HG02588 (cell line): ENCODE measurements around the gene GNGT1.
A peak's percentile ranks its signal among the peaks of the same experiment; 100 is the strongest.
"Not testable (repeated sequence)": the region's sequence is repeated elsewhere in the genome, so short reads cannot be mapped to it uniquely, and the experiment has no call there.

ENCODE experiments used
- ATAC-seq: cut with Tn5 transposase; IDR thresholded peaks from one replicate; pipeline ENCODE4 v1.9.1; 2021; ENCODE audit warnings: mild to moderate bottlenecking, moderate library complexity; ENCODE audit not compliant: unreplicated experiment

GNGT1 gene

DNA sequence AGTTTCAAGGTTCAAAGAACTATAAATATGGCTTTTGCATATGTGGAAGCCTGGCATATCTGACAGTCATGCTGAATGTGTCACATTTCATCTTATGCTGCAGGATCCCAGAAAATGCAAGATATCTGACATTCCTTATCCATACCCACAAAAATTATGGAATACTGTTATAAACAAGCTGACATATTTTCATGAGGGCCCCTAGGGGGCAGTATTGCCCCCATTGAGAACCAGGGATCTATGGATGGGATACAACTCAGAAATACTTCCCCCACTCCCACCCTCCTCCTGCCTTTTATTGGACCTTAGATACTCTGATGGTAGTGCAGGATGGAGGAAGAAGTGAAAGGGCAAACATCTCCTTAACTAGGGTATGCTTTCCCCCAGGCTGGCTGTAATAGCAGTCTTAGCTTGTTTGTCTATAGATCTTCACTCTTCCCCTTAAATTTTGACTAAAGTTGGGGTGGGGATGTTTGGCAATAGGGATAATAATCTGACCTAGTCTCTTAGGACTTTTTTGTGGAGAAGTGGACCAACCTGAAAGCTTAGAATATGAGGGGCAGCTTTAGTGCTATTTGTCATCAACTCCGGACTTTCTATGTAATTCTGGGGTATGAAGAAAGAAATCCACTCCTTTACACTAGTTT, 3.5 kb upstream of the GNGT1 start:
- peak; percentile 55 for ATAC-seq

- ATAC-seq = no peak
Measured at GRCh38 chr7:93910076-93910994, 4.0 kb downstream of the GNGT1 start.

- not testable (repeated sequence) for ATAC-seq
Measured at GRCh38 chr7:93911242-93911641, 4.9 kb downstream of the GNGT1 start.

DNA sequence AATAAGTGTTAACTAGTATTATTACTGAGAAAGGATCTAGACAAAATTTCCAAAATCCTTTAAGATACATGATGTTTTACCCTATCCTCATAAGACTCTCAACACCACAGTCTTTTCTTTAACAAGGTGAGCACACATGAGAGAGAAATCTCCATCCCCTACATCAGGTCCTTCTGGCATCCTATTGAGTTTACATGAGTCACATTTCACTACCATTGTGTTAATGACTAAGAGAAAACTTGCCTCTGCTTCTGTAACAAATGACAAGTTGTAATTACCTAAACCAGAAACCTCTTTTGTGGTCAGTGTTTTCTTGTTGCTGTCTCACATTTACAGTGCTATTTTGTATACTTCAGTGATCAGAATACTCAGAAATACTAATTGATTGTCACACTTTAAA, 5.3 kb downstream of the GNGT1 start:
- ATAC-seq = not testable (repeated sequence)

GRCh38 chr7:93913197-93913596, 6.8 kb downstream of the GNGT1 start:
- no peak for ATAC-seq

DNA sequence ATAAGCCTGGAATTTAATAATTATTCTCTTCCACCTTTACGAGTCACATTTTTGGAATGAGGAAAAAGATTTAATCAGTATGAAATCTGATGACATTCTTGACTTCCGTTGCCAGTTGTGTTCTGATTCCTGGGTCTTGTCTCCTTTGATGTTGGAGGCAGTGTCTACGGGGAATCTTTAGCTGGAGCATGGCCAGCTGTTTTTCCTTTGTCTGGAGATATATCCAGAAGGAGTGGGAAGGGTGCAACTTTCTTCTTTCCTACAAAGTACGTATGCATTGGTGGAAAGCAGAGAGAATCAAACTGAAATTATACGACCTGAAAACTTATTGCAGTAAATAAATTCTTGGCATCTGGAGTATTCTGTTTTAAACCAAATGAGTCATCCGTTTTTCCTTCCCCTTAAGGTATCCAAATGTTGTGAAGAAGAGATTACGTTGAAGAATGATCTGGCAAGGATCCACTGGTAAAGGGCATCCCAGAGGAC, 8.3 kb downstream of the GNGT1 start:
- no peak for ATAC-seq

- ATAC-seq = not testable (repeated sequence)
Measured at GRCh38 chr7:93915206-93915842, 9.0 kb downstream of the GNGT1 start.

DNA sequence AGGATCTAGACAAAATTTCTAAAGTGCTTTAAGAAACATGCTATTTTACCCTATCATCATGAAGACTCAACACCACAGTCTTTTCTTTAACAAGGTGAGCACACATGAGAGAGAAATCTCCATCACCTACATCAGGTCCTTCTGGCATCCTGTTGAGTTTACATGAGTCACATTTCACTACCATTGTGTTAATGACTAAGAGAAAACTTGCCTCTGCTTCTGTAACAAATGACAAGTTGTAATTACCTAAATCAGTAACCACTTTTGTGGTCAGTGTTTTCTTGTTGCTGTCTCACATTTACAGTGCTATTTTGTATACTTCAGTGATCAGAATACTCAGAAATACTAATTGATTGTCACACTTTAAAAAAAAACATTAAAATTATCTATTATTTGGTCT, 9.5 kb downstream of the GNGT1 start:
- not testable (repeated sequence) for ATAC-seq

DNA sequence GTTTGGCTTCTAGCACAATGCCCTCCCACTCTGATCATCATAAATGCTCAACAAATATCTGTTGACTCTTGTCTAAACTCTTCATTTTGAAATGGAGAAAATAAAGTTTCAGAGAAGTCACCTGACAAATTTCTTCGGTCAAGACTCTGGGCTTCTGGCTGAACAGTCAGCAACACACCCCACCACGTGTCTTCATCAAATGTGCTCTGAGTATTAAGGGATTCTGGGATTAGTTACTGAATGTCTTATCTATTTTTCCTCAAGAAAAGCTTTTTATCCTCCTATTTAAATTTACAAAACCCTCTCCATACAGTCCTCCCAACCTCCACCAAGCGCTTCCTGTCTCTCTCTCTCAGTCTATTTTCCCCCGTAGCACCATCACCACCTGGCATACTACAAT, 9.9 kb downstream of the GNGT1 start:
- ATAC-seq = not testable (repeated sequence)

DNA sequence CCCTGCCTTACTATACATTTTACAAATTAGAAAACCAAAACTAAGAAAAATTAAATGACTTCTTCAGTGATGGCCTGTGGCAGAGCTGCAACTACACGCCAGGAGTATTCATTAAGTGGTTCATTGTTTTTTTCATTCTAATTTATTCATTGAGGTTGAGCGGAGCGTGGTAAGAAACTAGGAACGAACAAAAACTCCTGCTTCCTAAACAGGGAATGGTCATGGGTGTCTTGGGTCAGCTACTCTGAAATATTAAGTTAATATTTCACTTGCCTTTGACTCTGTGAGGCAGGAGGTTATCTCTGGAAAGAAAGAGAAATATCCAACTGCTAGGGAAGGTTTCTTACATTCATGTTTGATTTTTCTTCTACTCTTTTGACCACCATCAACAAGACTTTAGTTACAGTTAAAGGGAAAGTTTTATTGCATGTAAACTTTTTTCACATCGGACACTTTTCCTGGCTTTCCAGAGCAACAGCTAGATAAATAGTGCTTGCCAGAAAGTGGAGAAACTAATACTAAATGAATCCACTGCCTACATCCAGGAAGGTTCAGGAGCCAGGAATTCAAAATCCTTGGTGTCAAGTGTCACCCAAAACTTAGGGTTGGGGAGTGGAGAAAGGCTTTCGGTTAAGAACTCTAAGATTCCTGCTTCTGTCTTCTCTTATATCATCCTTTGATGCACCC, 14.3 kb downstream of the GNGT1 start:
- no peak for ATAC-seq

GRCh38 chr7:93921186-93921585, 14.8 kb downstream of the GNGT1 start:
- no peak for ATAC-seq

- ATAC-seq = peak; percentile 91
Measured at GRCh38 chr7:93921607-93922566, 15.5 kb downstream of the GNGT1 start, which contains the start of gene GNG11. Gene GNG11, plus strand, starts transcription at chr7:93921735. Its CDS starts 403 bp downstream, at chr7:93922138.

DNA sequence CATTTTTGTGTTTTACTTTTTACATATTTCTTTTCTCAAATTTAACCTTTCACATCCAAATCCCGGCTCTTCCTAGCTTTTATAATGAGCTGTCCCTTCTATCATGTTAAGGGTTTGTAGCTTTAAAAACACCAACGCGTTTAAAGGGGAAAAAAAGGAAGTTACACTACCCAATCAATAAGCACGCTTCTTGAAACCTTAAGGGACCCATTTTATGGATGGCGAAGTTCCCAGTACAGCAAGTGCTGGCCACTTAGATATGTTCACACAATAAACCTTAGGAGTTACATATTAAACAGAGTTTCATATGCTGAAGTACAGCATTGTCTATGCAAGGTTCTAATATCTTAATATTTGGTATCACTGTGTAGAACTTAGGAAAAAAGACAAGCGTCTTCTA, 16.9 kb downstream of the GNGT1 start:
- ATAC-seq = no peak

DNA sequence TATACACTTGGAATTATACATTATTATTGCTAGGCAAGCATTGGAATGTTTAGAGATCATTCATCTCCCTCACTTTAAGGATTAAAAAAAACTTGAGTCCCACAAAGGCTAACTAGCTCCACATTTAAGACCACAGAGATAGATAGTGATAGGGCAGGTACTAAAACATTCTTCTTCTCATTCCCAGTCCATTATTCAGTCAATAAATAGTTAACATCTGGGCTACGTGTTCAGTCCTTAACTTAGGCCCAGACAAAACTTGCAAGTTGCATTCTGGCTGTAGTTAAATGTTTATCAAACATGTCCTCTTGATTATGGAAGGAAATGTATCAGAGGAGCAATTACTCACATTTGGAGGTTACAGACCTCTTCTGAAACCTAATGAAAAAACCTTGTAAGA, 17.6 kb downstream of the GNGT1 start:
- no peak for ATAC-seq

GRCh38 chr7:93926800-93927199, 20.4 kb downstream of the GNGT1 start:
- no peak for ATAC-seq

- no peak for ATAC-seq
Measured at GRCh38 chr7:93927585-93927984, 21.2 kb downstream of the GNGT1 start.

DNA sequence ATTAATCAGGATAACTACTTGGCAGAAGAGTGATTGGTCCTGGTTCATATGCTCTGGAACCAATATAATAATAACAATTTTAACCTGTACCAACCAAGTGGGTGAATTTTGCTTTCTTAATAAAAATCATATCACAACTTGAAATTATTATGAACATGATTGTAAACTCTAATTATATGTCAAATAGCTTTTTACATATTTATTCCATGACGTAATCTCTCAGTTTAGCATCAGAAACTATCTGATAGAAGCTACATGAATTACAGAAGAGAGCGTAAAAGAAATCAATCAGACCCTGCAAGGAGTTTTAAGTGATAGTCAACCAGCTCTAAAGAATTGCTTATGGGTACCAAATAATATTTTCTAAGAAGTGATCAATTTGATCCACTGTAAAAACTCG, 25.3 kb downstream of the GNGT1 start:
- ATAC-seq = no peak

DNA sequence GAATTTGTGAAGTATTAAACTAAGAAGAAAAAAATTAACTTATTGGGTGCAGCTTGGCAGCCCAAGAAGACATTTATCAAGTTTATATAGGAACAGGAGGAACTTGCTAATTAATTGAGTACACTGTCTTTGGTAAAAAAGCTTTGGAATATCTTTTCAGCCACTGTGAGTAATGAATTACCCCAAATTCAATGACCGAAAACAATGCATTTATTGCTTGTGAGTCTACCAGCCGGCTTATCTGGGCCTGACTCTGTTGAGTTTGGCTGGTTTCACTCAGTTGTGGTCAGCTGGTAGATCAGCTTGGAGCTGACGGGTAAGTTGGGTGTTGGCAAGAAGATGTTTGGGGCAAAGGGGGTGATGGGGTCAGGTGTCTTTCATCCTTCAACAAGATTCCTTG, 26.8 kb downstream of the GNGT1 start:
- no peak for ATAC-seq

GRCh38 chr7:93935102-93935501, 28.7 kb downstream of the GNGT1 start:
- no peak for ATAC-seq

DNA sequence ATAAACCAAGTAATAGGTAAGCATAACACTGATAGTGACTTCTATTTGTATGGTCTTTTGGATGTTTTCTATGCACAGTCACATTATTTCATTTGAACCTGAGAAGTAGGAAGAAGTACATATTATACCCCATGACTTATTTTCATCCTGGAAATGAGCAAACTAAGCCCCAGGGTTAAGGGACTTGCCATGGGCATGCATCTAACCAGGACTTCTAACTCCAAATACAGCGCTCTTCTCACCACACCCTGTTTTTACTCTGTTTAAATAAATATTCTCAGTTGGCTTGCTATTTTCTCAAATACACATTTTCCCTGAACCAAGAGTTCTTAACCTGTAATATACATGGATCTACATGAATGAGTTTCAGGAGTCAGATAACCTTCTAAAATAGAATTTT, 31.5 kb downstream of the GNGT1 start:
- ATAC-seq = no peak
